Fibroblast of lung (primary cell): ENCODE measurements around the gene DCST2.

Source experiments
- EZH2 ChIP-seq: IDR thresholded peaks from 2 replicates; pipeline ENCODE4 v1.5.1; 2012; ENCODE audit warnings: low read length, control low read depth, mild to moderate bottlenecking; ENCODE audit errors: missing control alignments
- TF ChIP-seq, protein P1 (sequence below), 2 donors: IDR thresholded peaks in 1 of 2; conservative IDR thresholded peaks in 1 of 2; 1 replicate in 1 of 2; 2 replicates in 1 of 2; pipeline ENCODE4 v1.5.1; 2011 to 2012; ENCODE audit warnings: low read length in 2 of 2, control low read depth in 1 of 2, inconsistent platforms in 1 of 2, low read depth in 1 of 2, mild to moderate bottlenecking in 1 of 2

DNA sequence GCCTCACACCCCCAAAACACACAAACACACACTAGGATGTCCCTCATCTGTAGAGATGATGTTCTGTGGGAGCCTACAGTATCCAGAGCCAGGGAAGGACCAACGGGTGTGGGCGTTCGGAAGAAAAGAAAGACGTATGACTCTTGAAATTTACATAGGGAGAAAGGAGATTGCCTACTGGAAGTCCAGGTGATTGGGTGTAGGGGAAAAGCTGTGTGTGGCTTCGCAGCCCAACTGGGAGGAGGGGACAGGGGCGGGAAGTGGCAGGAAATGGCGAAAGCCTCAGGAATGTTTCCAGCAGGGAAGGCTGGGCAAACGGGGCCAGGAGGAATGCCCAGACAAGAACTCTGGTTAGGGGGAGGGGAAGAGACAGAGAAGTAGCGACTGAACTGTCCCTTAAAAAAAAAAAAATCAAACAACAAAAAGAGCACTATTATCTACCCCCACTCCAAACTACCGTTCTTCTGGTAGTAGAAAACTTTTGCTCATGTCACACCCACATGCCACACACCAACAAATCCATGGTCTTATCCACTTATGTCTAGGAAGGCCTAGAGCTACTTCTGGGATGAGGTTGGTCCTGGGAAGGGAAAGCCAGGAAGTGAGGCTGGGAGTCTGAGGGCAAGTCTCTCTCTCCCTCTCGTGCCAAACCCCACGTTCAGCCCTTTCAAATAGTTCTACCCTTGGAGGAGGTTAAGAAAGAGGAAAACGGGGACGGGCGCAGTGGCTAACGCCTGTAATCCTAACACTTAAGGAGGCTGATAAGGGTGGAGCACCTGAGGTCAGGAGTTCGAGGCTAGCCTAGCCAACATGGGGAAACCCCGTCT lies 60.9 kb downstream of the DCST2 start:
- TF ChIP-seq, protein P1, sequence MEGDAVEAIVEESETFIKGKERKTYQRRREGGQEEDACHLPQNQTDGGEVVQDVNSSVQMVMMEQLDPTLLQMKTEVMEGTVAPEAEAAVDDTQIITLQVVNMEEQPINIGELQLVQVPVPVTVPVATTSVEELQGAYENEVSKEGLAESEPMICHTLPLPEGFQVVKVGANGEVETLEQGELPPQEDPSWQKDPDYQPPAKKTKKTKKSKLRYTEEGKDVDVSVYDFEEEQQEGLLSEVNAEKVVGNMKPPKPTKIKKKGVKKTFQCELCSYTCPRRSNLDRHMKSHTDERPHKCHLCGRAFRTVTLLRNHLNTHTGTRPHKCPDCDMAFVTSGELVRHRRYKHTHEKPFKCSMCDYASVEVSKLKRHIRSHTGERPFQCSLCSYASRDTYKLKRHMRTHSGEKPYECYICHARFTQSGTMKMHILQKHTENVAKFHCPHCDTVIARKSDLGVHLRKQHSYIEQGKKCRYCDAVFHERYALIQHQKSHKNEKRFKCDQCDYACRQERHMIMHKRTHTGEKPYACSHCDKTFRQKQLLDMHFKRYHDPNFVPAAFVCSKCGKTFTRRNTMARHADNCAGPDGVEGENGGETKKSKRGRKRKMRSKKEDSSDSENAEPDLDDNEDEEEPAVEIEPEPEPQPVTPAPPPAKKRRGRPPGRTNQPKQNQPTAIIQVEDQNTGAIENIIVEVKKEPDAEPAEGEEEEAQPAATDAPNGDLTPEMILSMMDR (conservative IDR thresholded peaks at IDR 0.05 in 1 of 2, IDR thresholded peaks at IDR 0.05 in 1 of 2; ENCODE audit: low read depth in 1 of 2, low read length in 2 of 2) = no peak
- TF ChIP-seq EZH2 = no peak
